ENCODE results near the gene ADAMTS17.

DNA sequence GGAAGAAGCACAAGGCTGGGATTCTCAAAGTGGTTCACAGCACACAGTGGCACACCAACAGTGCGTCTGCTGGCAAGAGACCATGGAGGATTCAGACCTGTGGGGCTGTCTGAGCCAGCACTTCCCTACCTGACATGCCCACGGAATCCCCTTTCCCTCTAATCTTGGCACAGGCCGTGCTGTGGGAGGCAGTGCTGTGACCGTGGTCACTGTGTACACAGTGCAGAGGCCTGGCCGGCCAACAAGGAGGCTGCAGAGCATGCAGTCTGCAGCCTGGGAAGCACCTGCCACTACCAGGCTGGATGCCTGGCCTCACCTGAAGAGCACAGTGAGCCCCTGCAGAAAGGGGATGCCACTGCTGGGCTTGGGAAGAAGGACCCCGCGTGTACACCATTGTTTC is 307.6 kb downstream of the ADAMTS17 start:
- TF ChIP-seq, protein P1, sequence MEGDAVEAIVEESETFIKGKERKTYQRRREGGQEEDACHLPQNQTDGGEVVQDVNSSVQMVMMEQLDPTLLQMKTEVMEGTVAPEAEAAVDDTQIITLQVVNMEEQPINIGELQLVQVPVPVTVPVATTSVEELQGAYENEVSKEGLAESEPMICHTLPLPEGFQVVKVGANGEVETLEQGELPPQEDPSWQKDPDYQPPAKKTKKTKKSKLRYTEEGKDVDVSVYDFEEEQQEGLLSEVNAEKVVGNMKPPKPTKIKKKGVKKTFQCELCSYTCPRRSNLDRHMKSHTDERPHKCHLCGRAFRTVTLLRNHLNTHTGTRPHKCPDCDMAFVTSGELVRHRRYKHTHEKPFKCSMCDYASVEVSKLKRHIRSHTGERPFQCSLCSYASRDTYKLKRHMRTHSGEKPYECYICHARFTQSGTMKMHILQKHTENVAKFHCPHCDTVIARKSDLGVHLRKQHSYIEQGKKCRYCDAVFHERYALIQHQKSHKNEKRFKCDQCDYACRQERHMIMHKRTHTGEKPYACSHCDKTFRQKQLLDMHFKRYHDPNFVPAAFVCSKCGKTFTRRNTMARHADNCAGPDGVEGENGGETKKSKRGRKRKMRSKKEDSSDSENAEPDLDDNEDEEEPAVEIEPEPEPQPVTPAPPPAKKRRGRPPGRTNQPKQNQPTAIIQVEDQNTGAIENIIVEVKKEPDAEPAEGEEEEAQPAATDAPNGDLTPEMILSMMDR (IDR thresholded peaks at IDR 0.05; ENCODE audit: low read depth, low read length, poor library complexity, severe bottlenecking): no peak
- no peak for TF ChIP-seq EZH2phosphoT487 (IDR thresholded peaks at IDR 0.05; ENCODE audit: borderline replicate concordance, low read length)

Data from DOHH2 (cell line).